Spleen (tissue), 7 donors: Measurements from ENCODE around the gene RFLNA.

Source experiments
- CTCF ChIP-seq, 11 experiments: fragments of 200-600 bp in 7 of 11; fragments of 450-650 bp in 4 of 11; sonication (generic) in 4 of 11; IDR thresholded peaks in 8 of 11; conservative IDR thresholded peaks in 3 of 11; 1 replicate in 7 of 11; 2 replicates in 4 of 11; pipeline versions ENCODE4 v1.4.0 to v1.8.0; 2016 to 2021; ENCODE audit warnings: antibody characterized with exemption in 11 of 11, inconsistent platforms in 4 of 11, mild to moderate bottlenecking in 1 of 11
- POLR2A ChIP-seq, 3 donors: fragments of 450-650 bp; IDR thresholded peaks; one replicate each; pipeline ENCODE4 v1.5.1; 2017; ENCODE audit warnings: antibody characterized with exemption in 3 of 3, mild to moderate bottlenecking in 1 of 3
- POLR2AphosphoS5 ChIP-seq, 3 donors: sonication (generic); formaldehyde crosslinking; IDR thresholded peaks; one replicate each; pipeline ENCODE4 v1.5.1; 2017; ENCODE audit warnings: antibody characterized with exemption in 3 of 3
- donor health status: DM: no; HTN: no; CAD: no; lungs with moderate emphysema.
- donor health status: DM: no; HTN: no; CAD: no.
- donor health status: DM: no; HTN: no; CAD: no.

GRCh38 chr12:124248941-124249825 is 45.7 kb upstream of the RFLNA start:
- TF ChIP-seq POLR2A (IDR thresholded peaks at IDR 0.05) (no peak), POLR2AphosphoS5 (IDR thresholded peaks at IDR 0.05) (no peak), CTCF (IDR thresholded peaks at IDR 0.05 in 8 of 11, conservative IDR thresholded peaks at IDR 0.05 in 3 of 11) (no peak)
